ENCODE measurements around the gene WBP11. TPM values are rescaled to one million over a fixed set of nuclear protein-coding genes. Genes with fewer than 3 reads are reported as not detected.

WBP11 gene
- total RNA-seq, 1 experiment from 2014 or later: 111 TPM

DNA sequence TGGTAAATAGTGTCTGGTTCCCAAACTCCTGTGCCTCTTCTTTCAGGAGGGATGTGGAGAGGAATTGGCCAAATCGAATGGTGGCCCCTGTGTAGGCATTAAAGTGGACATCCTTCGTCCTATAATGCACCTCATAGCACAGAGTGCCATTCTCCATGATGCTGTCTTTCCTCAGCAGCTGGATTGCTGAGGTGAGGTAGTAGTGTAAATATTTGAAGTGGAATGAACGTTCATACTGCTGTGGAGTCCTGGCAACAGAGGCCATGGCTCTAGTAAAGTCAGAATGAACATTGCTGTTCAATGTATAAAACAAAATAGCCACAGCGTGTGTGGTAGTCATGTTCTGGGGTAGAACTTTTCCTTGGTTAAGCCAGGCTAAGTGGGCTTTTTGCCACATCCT is 37.3 kb upstream of the WBP11 start (continued):
- TF ChIP-seq, protein P1, sequence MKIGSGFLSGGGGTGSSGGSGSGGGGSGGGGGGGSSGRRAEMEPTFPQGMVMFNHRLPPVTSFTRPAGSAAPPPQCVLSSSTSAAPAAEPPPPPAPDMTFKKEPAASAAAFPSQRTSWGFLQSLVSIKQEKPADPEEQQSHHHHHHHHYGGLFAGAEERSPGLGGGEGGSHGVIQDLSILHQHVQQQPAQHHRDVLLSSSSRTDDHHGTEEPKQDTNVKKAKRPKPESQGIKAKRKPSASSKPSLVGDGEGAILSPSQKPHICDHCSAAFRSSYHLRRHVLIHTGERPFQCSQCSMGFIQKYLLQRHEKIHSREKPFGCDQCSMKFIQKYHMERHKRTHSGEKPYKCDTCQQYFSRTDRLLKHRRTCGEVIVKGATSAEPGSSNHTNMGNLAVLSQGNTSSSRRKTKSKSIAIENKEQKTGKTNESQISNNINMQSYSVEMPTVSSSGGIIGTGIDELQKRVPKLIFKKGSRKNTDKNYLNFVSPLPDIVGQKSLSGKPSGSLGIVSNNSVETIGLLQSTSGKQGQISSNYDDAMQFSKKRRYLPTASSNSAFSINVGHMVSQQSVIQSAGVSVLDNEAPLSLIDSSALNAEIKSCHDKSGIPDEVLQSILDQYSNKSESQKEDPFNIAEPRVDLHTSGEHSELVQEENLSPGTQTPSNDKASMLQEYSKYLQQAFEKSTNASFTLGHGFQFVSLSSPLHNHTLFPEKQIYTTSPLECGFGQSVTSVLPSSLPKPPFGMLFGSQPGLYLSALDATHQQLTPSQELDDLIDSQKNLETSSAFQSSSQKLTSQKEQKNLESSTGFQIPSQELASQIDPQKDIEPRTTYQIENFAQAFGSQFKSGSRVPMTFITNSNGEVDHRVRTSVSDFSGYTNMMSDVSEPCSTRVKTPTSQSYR (CRISPR knock-in tag; IDR thresholded peaks at IDR 0.05): no peak
- TF ChIP-seq ATF1 (CRISPR knock-in tag; IDR thresholded peaks at IDR 0.05) (no peak), RELA (CRISPR knock-in tag; IDR thresholded peaks at IDR 0.05; ENCODE audit: borderline replicate concordance) (no peak)

DNA sequence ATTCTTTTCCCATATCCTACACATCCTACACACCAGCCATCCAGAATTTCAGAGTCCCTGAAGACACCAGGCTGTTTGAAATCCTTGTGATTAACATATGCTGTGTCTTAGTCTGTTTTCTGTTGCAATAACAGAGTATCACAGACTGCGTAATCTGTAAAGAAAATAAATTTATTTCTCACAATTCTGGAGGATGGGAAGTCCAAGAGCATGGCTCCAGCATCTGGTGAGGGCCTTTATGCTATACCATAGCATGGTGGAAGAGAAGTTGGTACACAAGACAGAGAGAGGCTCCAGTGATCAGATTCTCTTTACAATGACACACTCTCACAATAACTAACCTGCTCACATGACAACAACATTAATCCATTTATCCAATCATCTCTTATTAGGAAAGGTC is 36.0 kb upstream of the WBP11 start:
- no peak overlapping the region for H3K27ac Mint-ChIP-seq
- CTCF ChIA-PET: no interaction called here
- H3K9me3 Mint-ChIP-seq: peaks cover 11% of the 10 kb centered on the region
- TF ChIP-seq NFYB (CRISPR knock-in tag; conservative IDR thresholded peaks at IDR 0.05; ENCODE audit: low read depth) (no peak), TCF7 (CRISPR knock-in tag; IDR thresholded peaks at IDR 0.05; ENCODE audit: low read depth) (no peak), RORB (CRISPR knock-in tag; IDR thresholded peaks at IDR 0.05) (no peak), PRRX2 (CRISPR knock-in tag; IDR thresholded peaks at IDR 0.05) (no peak), TEAD1 (CRISPR knock-in tag; IDR thresholded peaks at IDR 0.05) (no peak), RELA (CRISPR knock-in tag; IDR thresholded peaks at IDR 0.05; ENCODE audit: borderline replicate concordance) (no peak), GRHL2 (CRISPR knock-in tag; IDR thresholded peaks at IDR 0.05; ENCODE audit: insufficient replicate concordance, severe bottlenecking) (no peak), GABPB1 (CRISPR knock-in tag; IDR thresholded peaks at IDR 0.05) (no peak), ZNF671 (CRISPR knock-in tag; IDR thresholded peaks at IDR 0.05) (no peak), SMAD3 (CRISPR knock-in tag; IDR thresholded peaks at IDR 0.05; ENCODE audit: borderline replicate concordance) (no peak), TP53 (CRISPR knock-in tag; IDR thresholded peaks at IDR 0.05) (no peak)
- TF ChIP-seq, protein P1 (CRISPR knock-in tag; IDR thresholded peaks at IDR 0.05): no peak
- TF ChIP-seq, protein P2, sequence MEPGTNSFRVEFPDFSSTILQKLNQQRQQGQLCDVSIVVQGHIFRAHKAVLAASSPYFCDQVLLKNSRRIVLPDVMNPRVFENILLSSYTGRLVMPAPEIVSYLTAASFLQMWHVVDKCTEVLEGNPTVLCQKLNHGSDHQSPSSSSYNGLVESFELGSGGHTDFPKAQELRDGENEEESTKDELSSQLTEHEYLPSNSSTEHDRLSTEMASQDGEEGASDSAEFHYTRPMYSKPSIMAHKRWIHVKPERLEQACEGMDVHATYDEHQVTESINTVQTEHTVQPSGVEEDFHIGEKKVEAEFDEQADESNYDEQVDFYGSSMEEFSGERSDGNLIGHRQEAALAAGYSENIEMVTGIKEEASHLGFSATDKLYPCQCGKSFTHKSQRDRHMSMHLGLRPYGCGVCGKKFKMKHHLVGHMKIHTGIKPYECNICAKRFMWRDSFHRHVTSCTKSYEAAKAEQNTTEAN (CRISPR knock-in tag; IDR thresholded peaks at IDR 0.05): no peak
- TF ChIP-seq, protein P3, sequence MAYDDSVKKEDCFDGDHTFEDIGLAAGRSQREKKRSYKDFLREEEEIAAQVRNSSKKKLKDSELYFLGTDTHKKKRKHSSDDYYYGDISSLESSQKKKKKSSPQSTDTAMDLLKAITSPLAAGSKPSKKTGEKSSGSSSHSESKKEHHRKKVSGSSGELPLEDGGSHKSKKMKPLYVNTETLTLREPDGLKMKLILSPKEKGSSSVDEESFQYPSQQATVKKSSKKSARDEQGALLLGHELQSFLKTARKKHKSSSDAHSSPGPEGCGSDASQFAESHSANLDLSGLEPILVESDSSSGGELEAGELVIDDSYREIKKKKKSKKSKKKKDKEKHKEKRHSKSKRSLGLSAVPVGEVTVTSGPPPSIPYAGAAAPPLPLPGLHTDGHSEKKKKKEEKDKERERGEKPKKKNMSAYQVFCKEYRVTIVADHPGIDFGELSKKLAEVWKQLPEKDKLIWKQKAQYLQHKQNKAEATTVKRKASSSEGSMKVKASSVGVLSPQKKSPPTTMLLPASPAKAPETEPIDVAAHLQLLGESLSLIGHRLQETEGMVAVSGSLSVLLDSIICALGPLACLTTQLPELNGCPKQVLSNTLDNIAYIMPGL (CRISPR knock-in tag; IDR thresholded peaks at IDR 0.05): no peak
- TF ChIP-seq, protein P4, sequence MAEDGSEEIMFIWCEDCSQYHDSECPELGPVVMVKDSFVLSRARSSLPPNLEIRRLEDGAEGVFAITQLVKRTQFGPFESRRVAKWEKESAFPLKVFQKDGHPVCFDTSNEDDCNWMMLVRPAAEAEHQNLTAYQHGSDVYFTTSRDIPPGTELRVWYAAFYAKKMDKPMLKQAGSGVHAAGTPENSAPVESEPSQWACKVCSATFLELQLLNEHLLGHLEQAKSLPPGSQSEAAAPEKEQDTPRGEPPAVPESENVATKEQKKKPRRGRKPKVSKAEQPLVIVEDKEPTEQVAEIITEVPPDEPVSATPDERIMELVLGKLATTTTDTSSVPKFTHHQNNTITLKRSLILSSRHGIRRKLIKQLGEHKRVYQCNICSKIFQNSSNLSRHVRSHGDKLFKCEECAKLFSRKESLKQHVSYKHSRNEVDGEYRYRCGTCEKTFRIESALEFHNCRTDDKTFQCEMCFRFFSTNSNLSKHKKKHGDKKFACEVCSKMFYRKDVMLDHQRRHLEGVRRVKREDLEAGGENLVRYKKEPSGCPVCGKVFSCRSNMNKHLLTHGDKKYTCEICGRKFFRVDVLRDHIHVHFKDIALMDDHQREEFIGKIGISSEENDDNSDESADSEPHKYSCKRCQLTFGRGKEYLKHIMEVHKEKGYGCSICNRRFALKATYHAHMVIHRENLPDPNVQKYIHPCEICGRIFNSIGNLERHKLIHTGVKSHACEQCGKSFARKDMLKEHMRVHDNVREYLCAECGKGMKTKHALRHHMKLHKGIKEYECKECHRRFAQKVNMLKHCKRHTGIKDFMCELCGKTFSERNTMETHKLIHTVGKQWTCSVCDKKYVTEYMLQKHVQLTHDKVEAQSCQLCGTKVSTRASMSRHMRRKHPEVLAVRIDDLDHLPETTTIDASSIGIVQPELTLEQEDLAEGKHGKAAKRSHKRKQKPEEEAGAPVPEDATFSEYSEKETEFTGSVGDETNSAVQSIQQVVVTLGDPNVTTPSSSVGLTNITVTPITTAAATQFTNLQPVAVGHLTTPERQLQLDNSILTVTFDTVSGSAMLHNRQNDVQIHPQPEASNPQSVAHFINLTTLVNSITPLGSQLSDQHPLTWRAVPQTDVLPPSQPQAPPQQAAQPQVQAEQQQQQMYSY (CRISPR knock-in tag; IDR thresholded peaks at IDR 0.05): no peak
- TF ChIP-seq, protein P5, sequence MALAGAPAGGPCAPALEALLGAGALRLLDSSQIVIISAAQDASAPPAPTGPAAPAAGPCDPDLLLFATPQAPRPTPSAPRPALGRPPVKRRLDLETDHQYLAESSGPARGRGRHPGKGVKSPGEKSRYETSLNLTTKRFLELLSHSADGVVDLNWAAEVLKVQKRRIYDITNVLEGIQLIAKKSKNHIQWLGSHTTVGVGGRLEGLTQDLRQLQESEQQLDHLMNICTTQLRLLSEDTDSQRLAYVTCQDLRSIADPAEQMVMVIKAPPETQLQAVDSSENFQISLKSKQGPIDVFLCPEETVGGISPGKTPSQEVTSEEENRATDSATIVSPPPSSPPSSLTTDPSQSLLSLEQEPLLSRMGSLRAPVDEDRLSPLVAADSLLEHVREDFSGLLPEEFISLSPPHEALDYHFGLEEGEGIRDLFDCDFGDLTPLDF (CRISPR knock-in tag; IDR thresholded peaks at IDR 0.05): no peak
- TF ChIP-seq, protein P6, sequence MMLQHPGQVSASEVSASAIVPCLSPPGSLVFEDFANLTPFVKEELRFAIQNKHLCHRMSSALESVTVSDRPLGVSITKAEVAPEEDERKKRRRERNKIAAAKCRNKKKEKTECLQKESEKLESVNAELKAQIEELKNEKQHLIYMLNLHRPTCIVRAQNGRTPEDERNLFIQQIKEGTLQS (CRISPR knock-in tag; conservative IDR thresholded peaks at IDR 0.05): no peak
- TF ChIP-seq, protein P7, sequence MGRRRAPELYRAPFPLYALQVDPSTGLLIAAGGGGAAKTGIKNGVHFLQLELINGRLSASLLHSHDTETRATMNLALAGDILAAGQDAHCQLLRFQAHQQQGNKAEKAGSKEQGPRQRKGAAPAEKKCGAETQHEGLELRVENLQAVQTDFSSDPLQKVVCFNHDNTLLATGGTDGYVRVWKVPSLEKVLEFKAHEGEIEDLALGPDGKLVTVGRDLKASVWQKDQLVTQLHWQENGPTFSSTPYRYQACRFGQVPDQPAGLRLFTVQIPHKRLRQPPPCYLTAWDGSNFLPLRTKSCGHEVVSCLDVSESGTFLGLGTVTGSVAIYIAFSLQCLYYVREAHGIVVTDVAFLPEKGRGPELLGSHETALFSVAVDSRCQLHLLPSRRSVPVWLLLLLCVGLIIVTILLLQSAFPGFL (CRISPR knock-in tag; IDR thresholded peaks at IDR 0.05; ENCODE audit: borderline replicate concordance): no peak
- H3K4me3 Mint-ChIP-seq: no peak overlapping the region
- H3K36me3 Mint-ChIP-seq: peaks cover 6% of the 10 kb centered on the region
- ATAC-seq: no peak
- peaks cover 5% of the 10 kb centered on the region for H3K4me1 Mint-ChIP-seq
- DNase-seq (ENCODE audit: low spot score): no peak
- POLR2A ChIA-PET: no interaction called here
- H3K27me3 Mint-ChIP-seq (ENCODE audit: low read depth): no peaks in the 10 kb centered on the region
